ENCODE data around the gene ZDHHC14.

The ZDHHC14 gene

GRCh38 chr6:157488716-157489118, 107.7 kb downstream of the ZDHHC14 start:
- H3K4me3 ChIP-seq (ENCODE audit: low read depth, low read length) = no peak overlapping the region

GRCh38 chr6:157490611-157491269, 109.8 kb downstream of the ZDHHC14 start:
- TF ChIP-seq CTCF (IDR thresholded peaks at IDR 0.05; ENCODE audit: low read depth, low read length) (no peak), POLR2A (IDR thresholded peaks at IDR 0.05; ENCODE audit: extremely low read depth, insufficient read length) (no peak), MAX (IDR thresholded peaks at IDR 0.05; ENCODE audit: low read depth, low read length) (no peak), MYC (IDR thresholded peaks at IDR 0.05; ENCODE audit: low read depth, low read length) (no peak)
- H3K4me3 ChIP-seq (ENCODE audit: low read depth, low read length) = no peak overlapping the region
- no peak for DNase-seq (ENCODE audit: low read depth)

More at GRCh38 chr6:157488716-157489118, 107.7 kb downstream of the ZDHHC14 start:
- DNase-seq (ENCODE audit: low read depth) = no peak
- no peak for TF ChIP-seq POLR2A (IDR thresholded peaks at IDR 0.05; ENCODE audit: extremely low read depth, insufficient read length)
- TF ChIP-seq MAX (IDR thresholded peaks at IDR 0.05; ENCODE audit: low read depth, low read length) = no peak

- no peak for DNase-seq (ENCODE audit: low read depth)
- no peak for TF ChIP-seq CTCF (IDR thresholded peaks at IDR 0.05; ENCODE audit: low read depth, low read length)
- no peak for TF ChIP-seq MAX (IDR thresholded peaks at IDR 0.05; ENCODE audit: low read depth, low read length)
- TF ChIP-seq MYC (IDR thresholded peaks at IDR 0.05; ENCODE audit: low read depth, low read length) = no peak
- TF ChIP-seq POLR2A (IDR thresholded peaks at IDR 0.05; ENCODE audit: extremely low read depth, insufficient read length) = no peak
- no peak overlapping the region for H3K4me3 ChIP-seq (ENCODE audit: low read depth, low read length)
Measured at GRCh38 chr6:157491571-157492232, 110.7 kb downstream of the ZDHHC14 start.

- H3K4me3 ChIP-seq (ENCODE audit: low read depth, low read length) = no peak overlapping the region
- TF ChIP-seq MAX (IDR thresholded peaks at IDR 0.05; ENCODE audit: low read depth, low read length) (no peak), CTCF (IDR thresholded peaks at IDR 0.05; ENCODE audit: low read depth, low read length) (no peak), MYC (IDR thresholded peaks at IDR 0.05; ENCODE audit: low read depth, low read length) (no peak)
- DNase-seq (ENCODE audit: low read depth) = no peak
Measured at GRCh38 chr6:157492249-157492648, 111.3 kb downstream of the ZDHHC14 start.

GRCh38 chr6:157492741-157493140, 111.8 kb downstream of the ZDHHC14 start:
- no peak for TF ChIP-seq CTCF (IDR thresholded peaks at IDR 0.05; ENCODE audit: low read depth, low read length)
- no peak for TF ChIP-seq MYC (IDR thresholded peaks at IDR 0.05; ENCODE audit: low read depth, low read length)
- TF ChIP-seq POLR2A (IDR thresholded peaks at IDR 0.05; ENCODE audit: extremely low read depth, insufficient read length) = no peak
- TF ChIP-seq MAX (IDR thresholded peaks at IDR 0.05; ENCODE audit: low read depth, low read length) = no peak
- DNase-seq (ENCODE audit: low read depth) = no peak
- H3K4me3 ChIP-seq (ENCODE audit: low read depth, low read length) = no peak overlapping the region

GRCh38 chr6:157493173-157493572, 112.2 kb downstream of the ZDHHC14 start:
- TF ChIP-seq POLR2A (IDR thresholded peaks at IDR 0.05; ENCODE audit: extremely low read depth, insufficient read length) (no peak), MYC (IDR thresholded peaks at IDR 0.05; ENCODE audit: low read depth, low read length) (no peak), CTCF (IDR thresholded peaks at IDR 0.05; ENCODE audit: low read depth, low read length) (no peak), MAX (IDR thresholded peaks at IDR 0.05; ENCODE audit: low read depth, low read length) (no peak)
- no peak for DNase-seq (ENCODE audit: low read depth)
- no peak overlapping the region for H3K4me3 ChIP-seq (ENCODE audit: low read depth, low read length)

Data from NB4 (cell line).